Motor neuron (in vitro differentiated cells): ENCODE data around the gene SF3A1. TPM values are rescaled to one million over a fixed set of nuclear protein-coding genes. Genes with fewer than 3 reads are reported as not detected.

Source experiments
- ATAC-seq, 8 experiments: fragments of 200-7000 bp; cut with Tn5 transposase; replicated peaks in 6 of 8; 2 replicates each; pipeline ENCODE4 v1.8.0; 2021; ENCODE audit warnings: mild to moderate bottlenecking in 8 of 8, moderate library complexity in 8 of 8
- H3K27ac ChIP-seq, 2 donors: fragments of 250-450 bp; sonication (Bioruptor Pico); 2 replicates each; pipeline ENCODE4 v1.9.0; 2021; ENCODE audit warnings: antibody characterized with exemption in 2 of 2, mild to moderate bottlenecking in 2 of 2, moderate library complexity in 1 of 2
- H3K4me1 ChIP-seq, 2 donors: fragments of 250-450 bp; sonication (Bioruptor Pico); replicated peaks in 1 of 2; 2 replicates each; pipeline ENCODE4 v1.6.1; 2021; ENCODE audit warnings: antibody characterized with exemption in 2 of 2, mild to moderate bottlenecking in 2 of 2, moderate library complexity in 1 of 2
- H3K4me3 ChIP-seq, 5 donors: fragments of 250-450 bp; sonication (Bioruptor Pico); 2 replicates each; pipeline ENCODE4 v1.9.0; 2021; ENCODE audit warnings: antibody characterized with exemption in 5 of 5, mild to moderate bottlenecking in 5 of 5, moderate library complexity in 4 of 5
- WGBS, 10 experiments: fragments of 450-650 bp; shearing (Covaris generic); methylation state at CpG; one replicate each; pipeline ENCODE4 v1.0.0; 2022; 5-methylcytosine and 5-hydroxymethylcytosine counted together
- in situ Hi-C, 9 experiments: fragments of 400-800 bp; cut with MboI; loops; one replicate each; pipeline ENCODE4 v1.15.0; 2021; ENCODE audit warnings: low sequenced_read_pairs in 9 of 9, low pct_unique_long_range_greater_than_20kb in 2 of 9; ENCODE audit not compliant: unreplicated experiment in 9 of 9
- total RNA-seq, 8 experiments: library from RNA; unstranded; fragments of 300-600 nt; gene quantifications; 2 replicates each; pipeline versions ENCODE4 v1.2.3 to v1.2.4, GENCODE V29; 2022

The SF3A1 gene
- total RNA-seq, 8 experiments from 2014 or later = 20.5 to 81.4 (median 34.6) TPM

DNA sequence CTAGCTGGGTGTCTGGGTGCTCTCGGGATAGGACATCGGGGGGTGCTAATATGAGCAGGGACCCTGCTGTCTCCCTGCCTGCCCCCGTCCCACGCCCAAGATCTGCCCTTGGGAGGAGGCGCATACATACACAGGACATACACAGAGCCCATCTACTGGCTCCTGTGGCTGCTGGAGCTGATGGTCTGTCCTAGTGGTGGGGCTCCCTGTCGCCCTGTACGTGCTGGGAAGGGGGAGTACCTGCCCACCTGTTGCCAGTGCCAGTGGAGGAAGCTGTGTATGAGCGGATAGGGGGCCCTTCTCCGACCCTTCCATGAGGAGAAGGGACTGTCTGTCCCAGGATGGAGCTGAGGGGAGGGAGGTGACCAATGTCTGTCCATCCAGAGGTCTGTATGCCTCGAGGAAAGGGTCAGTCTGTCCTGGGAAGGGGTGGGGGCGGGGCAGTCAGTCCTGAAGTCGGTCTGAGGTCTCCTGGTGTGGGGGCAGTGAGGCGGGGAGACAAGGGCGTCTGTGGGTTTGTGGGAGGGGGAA is 30.9 kb downstream of the SF3A1 start:
- ATAC-seq = no peak

DNA sequence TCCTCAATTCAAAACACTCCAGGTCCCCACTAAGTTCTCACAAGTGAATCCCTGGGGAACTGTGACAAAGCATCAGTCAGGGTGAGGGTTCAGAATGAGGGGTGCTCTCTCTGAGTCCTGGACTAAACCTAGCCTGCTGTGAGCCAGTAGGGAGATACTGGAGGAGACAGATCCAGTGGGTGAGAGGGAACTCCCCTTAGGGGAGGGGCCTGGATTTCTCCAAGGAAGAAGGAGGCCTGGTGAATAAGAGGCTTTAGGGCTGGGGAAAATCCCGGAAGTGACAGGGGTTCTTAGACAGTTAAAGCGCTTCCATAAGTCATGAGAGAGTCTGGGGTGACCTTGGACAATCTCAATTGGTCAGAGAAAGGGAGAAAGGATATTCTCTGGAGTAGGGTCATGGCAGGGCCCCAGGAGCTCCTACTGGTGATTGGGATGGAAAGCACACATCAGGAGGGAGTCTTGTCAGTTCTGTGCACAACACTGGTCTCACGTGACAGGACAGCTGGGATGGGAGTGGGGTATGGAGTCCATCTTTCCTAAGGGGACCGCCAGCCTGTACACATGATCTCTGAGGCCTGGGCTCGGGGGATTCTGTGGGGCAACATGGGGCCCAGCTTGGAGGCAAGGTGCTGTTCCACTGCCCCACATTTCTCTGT is 31.5 kb downstream of the SF3A1 start:
- ATAC-seq = peak in 3 of 8 experiments; percentile 60 to 66 (median 63)
- in situ Hi-C loops = no loop called here
- Histone ChIP-seq H3K4me1 (peaks cover 14 to 15% of the 10 kb centered on the region in 2 donors), H3K27ac (no peak overlapping the region), H3K4me3 (peak overlapping the region in 2 of 5 donors; percentile 92 to 97)
- WGBS, 10 experiments = 0 to 60% (median 35%) methylated on average over 1 to 3 of the region's 5 CpGs; no CpG with 5 or more reads in 4 of the 10 experiments

More for the DNA sequence above, 30.9 kb downstream of the SF3A1 start:
- Histone ChIP-seq H3K27ac (no peak overlapping the region), H3K4me3 (peak overlapping the region; percentile 70 to 99 (median 92)), H3K4me1 (peaks cover 14 to 15% of the 10 kb centered on the region in 2 donors)
- WGBS, 10 experiments = 60% methylated on average over 2 of the region's 14 CpGs; no CpG with 5 or more reads in 9 of the 10 experiments
- in situ Hi-C loops = no loop called here

- no peak for ATAC-seq
- Histone ChIP-seq H3K4me1 (peaks cover 14 to 15% of the 10 kb centered on the region in 2 donors), H3K4me3 (no peak overlapping the region), H3K27ac (no peak overlapping the region)
- in situ Hi-C loops = no loop called here
- WGBS, 10 experiments = 0 to 100% (median 89%) methylated on average over 1 to 7 of the region's 8 CpGs; no CpG with 5 or more reads in 5 of the 10 experiments
Measured at GRCh38 chr22:30324014-30324730, 32.5 kb downstream of the SF3A1 start.

- Histone ChIP-seq H3K27ac (no peak overlapping the region), H3K4me3 (no peak overlapping the region), H3K4me1 (peaks cover 14 to 15% of the 10 kb centered on the region in 2 donors)
- no peak for ATAC-seq
- in situ Hi-C loops = no loop called here
- 83 to 100% (median 100%) methylated on average over 1 to 3 of the region's 3 CpGs; no CpG with 5 or more reads in 4 of the 10 experiments for WGBS, 10 experiments
Measured at GRCh38 chr22:30323246-30323645, 33.4 kb downstream of the SF3A1 start.

- in situ Hi-C loops = no loop called here
- no peak for ATAC-seq
- Histone ChIP-seq H3K27ac (no peak overlapping the region), H3K4me1 (peaks cover 10 to 11% of the 10 kb centered on the region in 2 donors), H3K4me3 (no peak overlapping the region)
- WGBS, 10 experiments = 20 to 100% (median 82%) methylated on average over 1 to 2 of the region's 2 CpGs; no CpG with 5 or more reads in 4 of the 10 experiments
Measured at GRCh38 chr22:30321461-30321860, 35.2 kb downstream of the SF3A1 start.

- no peak overlapping the region for H3K27ac ChIP-seq
- no peak for ATAC-seq
- H3K4me3 ChIP-seq = no peak overlapping the region
- WGBS, 10 experiments = 70 to 100% (median 100%) methylated on average over 1 to 2 of the region's 3 CpGs; no CpG with 5 or more reads in 3 of the 10 experiments
- in situ Hi-C loops = no loop called here
- H3K4me1 ChIP-seq = peaks cover 3% of the 10 kb centered on the region in 2 donors
Measured at GRCh38 chr22:30320021-30320556, 36.6 kb downstream of the SF3A1 start.

- ATAC-seq = peak in 3 of 8 experiments; percentile 29 to 90 (median 88)
- Histone ChIP-seq H3K4me1 (no peaks in the 10 kb centered on the region), H3K4me3 (no peak overlapping the region), H3K27ac (no peak overlapping the region)
- 29 to 86% (median 82%) methylated on average over 2 to 7 of the region's 7 CpGs; no CpG with 5 or more reads in 1 of the 10 experiments for WGBS, 10 experiments
- in situ Hi-C loops = no loop called here
Measured at GRCh38 chr22:30318799-30319419, 37.8 kb downstream of the SF3A1 start.

DNA sequence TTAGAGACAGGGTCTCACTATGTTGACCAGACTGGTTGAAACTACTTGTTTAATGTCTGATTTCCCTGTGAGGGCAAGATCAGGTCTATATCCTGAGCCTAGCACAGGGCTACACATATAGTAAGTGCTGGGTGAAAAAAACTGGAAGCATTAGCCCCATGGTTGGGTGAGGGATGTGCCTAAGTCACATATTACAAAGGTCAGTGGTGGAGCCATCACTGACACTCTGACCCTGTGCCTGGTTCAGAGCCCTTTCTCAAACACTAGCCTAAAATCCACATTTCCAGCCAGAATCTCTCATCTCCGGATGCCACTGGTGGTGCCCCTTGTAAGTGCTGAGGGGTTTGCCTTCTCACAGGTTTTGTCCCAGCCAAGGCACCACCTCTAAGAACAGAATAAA is 38.9 kb downstream of the SF3A1 start:
- H3K27ac ChIP-seq = no peak overlapping the region
- no peak overlapping the region for H3K4me3 ChIP-seq
- in situ Hi-C loops = no loop called here
- ATAC-seq = no peak
- no peaks in the 10 kb centered on the region for H3K4me1 ChIP-seq
- WGBS, 10 experiments = 83 to 100% (median 100%) methylated on average over 1 of the region's 1 CpG; no CpG with 5 or more reads in 7 of the 10 experiments

- Histone ChIP-seq H3K4me1 (no peaks in the 10 kb centered on the region), H3K27ac (no peak overlapping the region), H3K4me3 (no peak overlapping the region)
- WGBS, 10 experiments = 25 to 100% (median 96%) methylated on average over 1 to 2 of the region's 2 CpGs; no CpG with 5 or more reads in 2 of the 10 experiments
- in situ Hi-C loops = no loop called here
- ATAC-seq = no peak
Measured at GRCh38 chr22:30315962-30316576, 40.6 kb downstream of the SF3A1 start.

DNA sequence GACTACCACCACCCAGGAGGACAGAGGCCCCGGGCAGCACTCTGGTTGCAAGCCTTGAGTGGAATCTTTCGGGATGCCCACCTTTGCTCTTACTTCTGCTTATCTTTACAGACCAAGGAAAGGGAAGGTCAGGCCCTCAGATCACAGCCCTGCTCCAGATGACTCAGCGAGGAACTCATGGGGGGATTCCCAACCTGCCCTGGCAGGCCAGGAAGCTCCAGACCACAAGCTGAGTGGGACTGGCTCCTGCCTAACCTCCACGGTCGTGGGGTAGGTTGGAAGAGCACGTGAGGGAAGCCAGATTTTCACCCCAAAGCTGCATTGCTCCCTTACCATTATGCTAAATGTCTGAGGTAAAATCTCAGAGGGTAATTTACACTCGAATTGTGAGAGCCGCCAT is 41.8 kb downstream of the SF3A1 start:
- WGBS, 10 experiments = 60 to 100% (median 89%) methylated on average over 1 to 6 of the region's 8 CpGs; no CpG with 5 or more reads in 2 of the 10 experiments
- H3K27ac ChIP-seq = no peak overlapping the region
- in situ Hi-C loops = no loop called here
- no peak overlapping the region for H3K4me3 ChIP-seq
- no peak for ATAC-seq
- H3K4me1 ChIP-seq = no peaks in the 10 kb centered on the region

GRCh38 chr22:30313527-30314363 is 42.9 kb downstream of the SF3A1 start:
- peak in 1 of 8 experiments; percentile 10 for ATAC-seq
- in situ Hi-C loops = no loop called here
- Histone ChIP-seq H3K4me1 (no peaks in the 10 kb centered on the region), H3K4me3 (no peak overlapping the region), H3K27ac (no peak overlapping the region)
- WGBS, 10 experiments = 48 to 100% (median 90%) methylated on average over 1 to 4 of the region's 8 CpGs; no CpG with 5 or more reads in 3 of the 10 experiments

- in situ Hi-C loops = no loop called here
- Histone ChIP-seq H3K4me1 (no peaks in the 10 kb centered on the region), H3K27ac (no peak overlapping the region), H3K4me3 (no peak overlapping the region)
- ATAC-seq = peak in 2 of 8 experiments; percentile 4 to 7
- WGBS, 10 experiments = 0 to 100% (median 88%) methylated on average over 1 to 6 of the region's 6 CpGs; no CpG with 5 or more reads in 2 of the 10 experiments
Measured at GRCh38 chr22:30312053-30312452, 44.6 kb downstream of the SF3A1 start.
